Mesodermal cell (in vitro differentiated cells): ENCODE results near the gene USP9X.

Source experiments
- H3K27ac ChIP-seq: 2 replicates; pipeline ENCODE4 v1.7.0; 2013; ENCODE audit warnings: mild to moderate bottlenecking, low read depth, low read length, moderate library complexity; ENCODE audit not compliant: severe bottlenecking
- H3K36me3 ChIP-seq: 2 replicates; pipeline ENCODE4 v1.7.1; 2013; ENCODE audit warnings: mild to moderate bottlenecking, low read length, moderate library complexity; ENCODE audit not compliant: control insufficient read depth, insufficient read depth
- H3K4me1 ChIP-seq: one replicate; pipeline ENCODE4 v1.7.1; 2013; ENCODE audit warnings: mild to moderate bottlenecking, low read length; ENCODE audit not compliant: insufficient read depth, control insufficient read depth, poor library complexity, severe bottlenecking
- H3K4me3 ChIP-seq: 2 replicates; pipeline ENCODE4 v1.7.0; 2013; ENCODE audit warnings: low read length, control low read depth, mild to moderate bottlenecking; ENCODE audit not compliant: insufficient read depth, poor library complexity, severe bottlenecking; ENCODE audit errors: extremely low read depth
- H3K9me3 ChIP-seq: 2 replicates; pipeline ENCODE4 v1.7.1; 2013; ENCODE audit warnings: mild to moderate bottlenecking, low read length, moderate library complexity; ENCODE audit not compliant: control insufficient read depth
- WGBS, 2 experiments: methylation state at CpG; one replicate each; pipeline ENCODE4 v1.1.5; 2013; ENCODE audit warnings: missing lambda C conversion rate in 2 of 2; ENCODE audit not compliant: insufficient coverage in 2 of 2; 5-methylcytosine and 5-hydroxymethylcytosine counted together

The USP9X gene

DNA sequence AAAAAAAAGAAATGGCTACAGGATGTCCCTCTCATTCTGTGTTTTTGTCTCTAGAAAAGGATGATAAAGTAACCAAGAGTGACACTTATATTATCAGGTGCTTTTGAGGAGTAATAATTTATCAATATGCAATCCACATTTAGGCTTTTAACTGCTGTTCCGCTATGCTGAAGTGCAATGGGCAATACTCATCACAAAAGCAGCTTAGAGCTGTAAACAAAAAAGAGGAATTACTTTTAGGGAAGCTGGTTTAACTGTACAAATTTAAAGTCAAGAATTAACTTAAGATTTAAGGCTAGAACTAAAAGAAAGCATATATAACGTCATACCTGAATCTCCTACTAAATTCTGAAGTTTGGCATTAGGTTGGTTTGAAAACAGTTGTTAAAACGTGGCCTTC is 155.3 kb downstream of the USP9X start:
- H3K36me3 ChIP-seq = no peaks in the 10 kb centered on the region
- H3K9me3 ChIP-seq = no peaks in the 10 kb centered on the region
- H3K27ac ChIP-seq = no peak overlapping the region
- WGBS, 2 experiments = no CpG with 5 or more reads among the region's 3 CpGs
- no peaks in the 10 kb centered on the region for H3K4me1 ChIP-seq
- no peak overlapping the region for H3K4me3 ChIP-seq

DNA sequence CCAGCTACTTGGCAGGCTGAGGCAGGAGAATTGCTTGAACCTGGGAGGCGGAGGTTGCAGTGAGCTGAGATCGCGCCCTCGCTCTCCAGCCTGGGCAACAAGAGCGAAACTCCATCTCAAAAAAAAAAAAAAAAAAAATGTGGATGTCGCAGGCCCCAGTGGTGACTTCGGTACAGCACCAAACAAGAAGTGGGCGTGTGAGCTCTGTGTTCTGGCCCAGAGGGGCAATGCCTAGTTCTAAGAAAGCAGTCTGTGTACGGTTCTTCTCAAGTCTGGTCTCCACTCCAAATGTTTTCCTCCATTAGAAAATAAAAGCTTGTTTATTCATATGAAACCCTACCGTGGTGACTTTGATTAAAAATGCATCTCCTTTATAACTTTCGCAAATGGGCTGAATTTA is 156.7 kb downstream of the USP9X start:
- Histone ChIP-seq H3K9me3 (no peaks in the 10 kb centered on the region), H3K36me3 (no peaks in the 10 kb centered on the region), H3K4me3 (no peak overlapping the region), H3K27ac (no peak overlapping the region), H3K4me1 (no peaks in the 10 kb centered on the region)
- 93 to 94% methylated on average over 3 to 4 of the region's 11 CpGs for WGBS, 2 experiments

DNA sequence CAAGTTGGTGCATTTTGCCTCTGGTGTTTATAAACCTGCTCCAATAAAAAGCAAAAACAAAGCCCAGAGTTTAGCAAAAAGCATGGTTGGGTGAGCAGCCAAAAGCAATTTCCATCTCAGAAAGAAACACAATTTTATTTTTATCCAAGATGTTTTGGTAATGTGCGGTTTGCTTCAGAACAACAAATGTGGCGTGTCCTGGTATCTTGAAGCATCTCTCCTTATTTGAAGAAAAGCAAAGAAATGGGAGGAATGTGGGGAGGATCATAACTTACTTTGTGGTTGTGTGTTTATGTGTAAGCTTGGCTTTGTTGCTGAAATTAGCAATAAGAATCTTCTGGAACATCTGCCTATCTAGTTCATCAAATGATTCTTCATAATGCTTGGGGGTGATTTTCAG is 160.4 kb downstream of the USP9X start:
- no peaks in the 10 kb centered on the region for H3K9me3 ChIP-seq
- no peaks in the 10 kb centered on the region for H3K36me3 ChIP-seq
- no CpG with 5 or more reads among the region's 2 CpGs for WGBS, 2 experiments
- H3K4me1 ChIP-seq = no peaks in the 10 kb centered on the region
- no peak overlapping the region for H3K27ac ChIP-seq
- no peak overlapping the region for H3K4me3 ChIP-seq

DNA sequence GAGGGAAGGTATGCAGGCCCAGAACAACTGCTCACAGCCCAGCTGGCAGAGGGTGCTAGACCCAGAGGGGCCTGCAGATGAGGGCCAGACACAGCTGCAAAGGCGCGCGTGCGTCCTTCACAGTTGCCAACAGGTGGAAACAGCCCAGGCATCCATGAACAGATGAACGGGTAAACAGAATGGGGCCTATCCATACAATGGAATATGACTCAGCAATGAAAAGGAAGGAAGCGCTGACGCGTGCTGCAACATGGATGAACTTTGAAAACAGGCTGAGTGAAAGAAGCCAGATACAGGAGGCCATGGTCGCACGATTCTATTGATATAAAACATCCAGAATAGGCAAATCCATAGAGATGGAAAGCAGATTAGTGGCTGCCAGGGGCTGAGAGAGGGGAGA is 165.6 kb downstream of the USP9X start:
- Histone ChIP-seq H3K9me3 (no peaks in the 10 kb centered on the region), H3K36me3 (no peaks in the 10 kb centered on the region), H3K4me1 (no peaks in the 10 kb centered on the region), H3K27ac (no peak overlapping the region), H3K4me3 (no peak overlapping the region)
- WGBS, 2 experiments = 94 to 100% methylated on average over 1 to 3 of the region's 10 CpGs

DNA sequence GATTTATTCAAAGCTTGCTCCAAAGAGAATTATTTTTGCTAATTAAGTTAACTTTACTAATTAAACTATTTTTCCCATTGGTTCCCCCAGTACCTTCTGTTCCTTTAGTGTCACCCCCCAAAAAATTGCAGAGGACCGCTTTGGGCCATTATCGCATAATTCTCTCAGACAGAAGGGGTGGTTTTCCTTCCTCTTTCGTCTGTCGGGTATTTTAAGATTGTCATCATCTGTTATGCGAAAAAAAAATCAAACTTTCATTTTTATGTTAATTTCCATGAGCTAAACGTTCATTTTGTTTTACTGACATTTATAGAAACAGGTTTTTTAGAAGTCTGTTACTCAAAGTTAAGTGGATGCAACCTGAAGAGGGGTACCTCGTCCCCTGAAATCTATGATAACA is 172.6 kb downstream of the USP9X start:
- 100% methylated on average over 1 to 2 of the region's 7 CpGs for WGBS, 2 experiments
- Histone ChIP-seq H3K36me3 (no peaks in the 10 kb centered on the region), H3K4me1 (no peaks in the 10 kb centered on the region), H3K9me3 (no peaks in the 10 kb centered on the region), H3K27ac (no peak overlapping the region), H3K4me3 (no peak overlapping the region)

DNA sequence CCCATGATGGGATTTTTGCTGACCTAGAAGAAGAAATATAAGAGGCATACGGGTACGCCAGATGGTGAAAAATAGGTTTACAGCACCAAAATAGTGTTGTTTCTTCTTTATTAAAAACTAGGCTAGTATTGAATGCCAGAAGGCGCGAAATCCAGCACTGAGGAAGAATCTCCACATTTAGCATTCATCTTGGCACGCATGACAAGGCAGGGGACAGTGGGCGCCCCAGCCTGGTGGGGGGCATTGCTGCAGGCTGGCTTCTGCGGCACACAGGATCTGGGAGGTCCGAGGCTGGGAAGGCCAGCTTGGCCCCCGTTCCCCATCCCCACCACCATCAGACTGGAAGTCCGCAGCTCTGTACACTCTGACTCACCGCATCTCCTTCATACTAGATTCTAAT is 173.0 kb downstream of the USP9X start:
- Histone ChIP-seq H3K9me3 (no peaks in the 10 kb centered on the region), H3K27ac (no peak overlapping the region), H3K4me3 (no peak overlapping the region), H3K36me3 (no peaks in the 10 kb centered on the region), H3K4me1 (no peaks in the 10 kb centered on the region)
- 88 to 95% methylated on average over 2 to 3 of the region's 11 CpGs for WGBS, 2 experiments

DNA sequence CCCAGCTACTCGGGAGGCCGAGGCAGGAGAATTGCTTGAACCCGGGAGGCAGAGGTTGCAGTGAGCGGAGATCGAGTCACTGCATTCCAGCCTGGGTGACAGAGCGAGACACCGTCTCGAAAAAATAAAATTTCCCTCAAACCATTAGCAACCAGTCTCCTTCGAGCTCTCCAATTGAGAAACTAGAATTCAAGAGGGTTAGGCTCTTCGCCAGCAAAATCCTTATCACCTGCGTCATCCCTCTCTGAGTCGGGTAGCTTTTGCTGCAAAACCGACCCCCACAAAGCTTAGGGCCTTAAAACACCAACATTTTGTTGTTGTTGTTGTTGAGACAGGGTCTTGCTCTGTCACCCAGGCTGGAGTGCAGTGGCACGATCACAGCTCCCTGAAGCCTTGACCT is 173.6 kb downstream of the USP9X start:
- Histone ChIP-seq H3K4me1 (no peaks in the 10 kb centered on the region), H3K36me3 (no peaks in the 10 kb centered on the region), H3K27ac (no peak overlapping the region), H3K4me3 (no peak overlapping the region), H3K9me3 (no peaks in the 10 kb centered on the region)
- WGBS, 2 experiments = 90 to 100% methylated on average over 1 to 5 of the region's 14 CpGs

DNA sequence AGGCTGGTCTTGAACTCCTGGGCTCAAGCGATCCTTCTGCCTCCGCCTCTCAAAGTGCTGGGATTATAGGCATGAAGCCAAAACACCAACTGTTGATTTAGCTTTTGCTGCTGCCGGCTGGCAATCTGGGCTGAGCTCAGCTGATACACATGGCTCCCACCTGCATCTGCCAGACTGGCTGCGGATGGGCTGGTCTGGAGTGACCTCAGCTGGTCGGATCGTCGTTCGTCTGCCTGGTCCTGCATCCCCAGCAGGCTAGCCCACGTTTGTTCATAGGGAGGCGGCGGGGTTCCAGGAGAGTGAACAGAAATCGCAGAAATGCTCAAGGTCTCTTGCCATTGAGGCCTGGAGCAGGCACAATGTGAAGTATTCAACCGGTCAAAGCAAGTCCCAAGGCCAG is 174.3 kb downstream of the USP9X start:
- H3K27ac ChIP-seq = no peak overlapping the region
- H3K9me3 ChIP-seq = no peaks in the 10 kb centered on the region
- WGBS, 2 experiments = 89 to 92% methylated on average over 2 to 10 of the region's 13 CpGs
- H3K36me3 ChIP-seq = no peaks in the 10 kb centered on the region
- no peaks in the 10 kb centered on the region for H3K4me1 ChIP-seq
- H3K4me3 ChIP-seq = no peak overlapping the region

DNA sequence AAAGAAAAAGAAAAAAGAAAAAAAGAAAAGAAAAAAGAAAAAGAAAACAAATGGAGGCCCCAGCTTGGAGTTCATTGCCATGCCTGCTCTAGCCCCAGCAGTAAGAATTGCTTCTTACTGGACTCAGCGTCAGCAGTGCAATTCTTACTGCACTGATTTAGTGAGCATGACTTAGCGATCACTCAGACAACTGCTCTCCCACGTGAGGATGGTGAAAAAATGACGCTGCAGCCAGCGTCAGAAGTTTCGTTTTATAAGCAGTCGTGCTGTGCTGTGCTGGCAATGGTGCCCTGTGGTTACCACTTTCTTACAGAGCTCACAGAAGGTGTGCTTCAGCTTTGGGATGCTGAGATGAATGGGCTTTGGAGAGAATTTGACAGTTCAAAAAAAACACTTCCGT is 180.4 kb downstream of the USP9X start:
- no peak overlapping the region for H3K4me3 ChIP-seq
- H3K27ac ChIP-seq = no peak overlapping the region
- no peaks in the 10 kb centered on the region for H3K9me3 ChIP-seq
- no peaks in the 10 kb centered on the region for H3K4me1 ChIP-seq
- H3K36me3 ChIP-seq = no peaks in the 10 kb centered on the region
- 87 to 98% methylated on average over 5 to 6 of the region's 8 CpGs for WGBS, 2 experiments

DNA sequence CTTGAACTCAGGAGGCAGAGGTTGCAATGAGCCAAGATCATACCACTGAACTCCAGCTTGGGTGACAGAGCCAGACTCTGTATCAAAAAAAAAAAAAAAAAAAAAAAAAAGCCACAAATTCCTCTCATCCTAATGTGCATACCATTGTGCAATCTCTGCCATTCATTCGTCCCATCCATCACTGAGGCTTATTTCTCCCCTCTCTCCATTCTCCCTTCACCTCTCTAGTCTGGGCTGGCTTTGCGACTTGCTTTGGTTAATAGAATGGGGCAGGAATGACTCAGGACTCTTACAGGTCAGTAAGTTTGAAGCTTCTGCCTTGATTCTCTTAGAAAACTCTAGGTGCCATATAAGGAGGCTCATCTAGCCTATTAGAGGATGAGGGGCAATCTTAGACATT is 188.4 kb downstream of the USP9X start:
- no peaks in the 10 kb centered on the region for H3K9me3 ChIP-seq
- peaks cover 3% of the 10 kb centered on the region for H3K4me1 ChIP-seq
- no CpG with 5 or more reads among the region's 2 CpGs for WGBS, 2 experiments
- H3K27ac ChIP-seq = no peak overlapping the region
- no peak overlapping the region for H3K4me3 ChIP-seq
- no peaks in the 10 kb centered on the region for H3K36me3 ChIP-seq

DNA sequence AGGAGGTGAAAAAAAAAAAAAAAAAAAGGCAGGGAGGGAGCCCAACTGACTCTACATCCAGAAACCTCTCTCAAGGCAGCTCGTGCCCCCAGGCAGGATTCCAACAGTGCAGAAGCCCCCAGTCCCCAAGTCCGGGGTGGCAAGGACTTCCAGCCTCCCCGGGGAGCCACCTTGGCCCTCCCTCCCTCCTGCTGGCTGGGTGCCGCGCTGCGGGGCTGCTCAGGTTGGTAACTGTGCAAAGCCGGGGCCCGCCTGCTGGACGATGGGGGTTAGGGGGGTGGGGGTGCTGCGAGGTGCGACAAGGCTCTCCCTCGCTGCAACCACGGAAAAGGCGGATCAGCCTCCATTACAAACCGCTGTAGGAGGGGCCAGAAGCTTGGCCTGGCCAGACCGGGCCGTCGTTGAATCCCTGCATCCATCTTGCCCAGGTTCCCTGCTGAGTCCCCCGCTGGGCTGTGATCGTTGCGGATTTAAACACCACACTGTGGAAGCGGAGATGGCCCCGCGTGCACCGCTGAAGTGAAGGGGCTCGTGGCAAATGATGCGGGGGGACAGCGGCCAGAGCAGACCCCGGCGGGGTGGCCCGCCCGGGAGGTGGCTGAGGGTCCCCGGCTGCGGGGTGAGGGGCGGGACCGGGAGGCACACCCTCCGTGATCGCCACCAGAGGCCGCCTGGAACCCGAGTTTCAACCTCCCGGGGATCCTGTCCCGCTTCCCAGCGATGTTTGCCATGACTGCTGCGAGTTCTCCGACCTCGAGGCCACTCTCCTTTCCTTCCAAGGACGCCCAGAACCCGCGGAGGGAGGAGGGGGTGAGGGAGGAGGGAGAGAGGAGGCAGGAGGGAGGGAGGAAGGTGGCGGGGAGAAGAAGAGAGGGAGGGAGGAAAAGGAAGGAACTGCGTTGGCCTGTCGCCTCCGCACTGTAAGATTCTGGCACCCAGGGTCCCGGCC is 190.7 kb downstream of the USP9X start:
- H3K27ac ChIP-seq = peak overlapping the region; percentile 5
- H3K4me3 ChIP-seq = peak overlapping the region; percentile 38
- peaks cover 3% of the 10 kb centered on the region for H3K4me1 ChIP-seq
- 4 to 8% methylated on average over 16 to 18 of the region's 54 CpGs for WGBS, 2 experiments
- no peaks in the 10 kb centered on the region for H3K9me3 ChIP-seq
- no peaks in the 10 kb centered on the region for H3K36me3 ChIP-seq
